MM.1S (cell line): ENCODE data around the gene OR4K15.
"Not testable (repeated sequence)": the region's sequence is repeated elsewhere in the genome, so short reads cannot be mapped to it uniquely, and the experiment has no call there.

Experiments used
- DNase-seq: peaks from one replicate; pipeline ENCODE4 v3.0.0-alpha.2; 2015
- H2AFZ ChIP-seq: fragments of 300-600 bp; sonication (generic); 2 replicates; pipeline ENCODE4 v1.6.0; 2016; ENCODE audit warnings: antibody characterized with exemption, low read length
- H3F3A ChIP-seq: fragments of 300-600 bp; sonication (generic); 2 replicates; pipeline ENCODE4 v1.6.1; 2016; ENCODE audit warnings: mild to moderate bottlenecking, antibody characterized with exemption, low read length, moderate library complexity, mixed read lengths; ENCODE audit not compliant: insufficient read depth
- H3K27ac ChIP-seq: fragments of 300-600 bp; sonication (generic); 2 replicates; pipeline ENCODE4 v1.5.1; 2016; ENCODE audit warnings: mild to moderate bottlenecking, low read length
- H3K27me3 ChIP-seq: fragments of 300-600 bp; sonication (generic); replicated peaks from 2 replicates; pipeline ENCODE4 v1.6.0; 2016; ENCODE audit warnings: low read length; ENCODE audit not compliant: insufficient read depth
- H3K36me3 ChIP-seq: fragments of 300-600 bp; sonication (generic); replicated peaks from 2 replicates; pipeline ENCODE4 v1.6.1; 2016; ENCODE audit warnings: mild to moderate bottlenecking, low read length, mixed read lengths; ENCODE audit not compliant: insufficient read depth
- H3K4me1 ChIP-seq: fragments of 300-600 bp; sonication (generic); 2 replicates; pipeline ENCODE4 v1.6.1; 2016; ENCODE audit warnings: low read length, mixed read lengths
- H3K4me2 ChIP-seq: fragments of 300-600 bp; sonication (generic); 2 replicates; pipeline ENCODE4 v1.6.0; 2016; ENCODE audit warnings: low read depth, low read length
- H3K4me3 ChIP-seq: fragments of 300-600 bp; sonication (generic); 2 replicates; pipeline ENCODE4 v1.5.1; 2016; ENCODE audit warnings: low read length, mixed read lengths
- H3K79me2 ChIP-seq: fragments of 300-600 bp; sonication (generic); 2 replicates; pipeline ENCODE4 v1.6.1; 2016; ENCODE audit warnings: mixed run types, low read length, mixed read lengths
- H3K9ac ChIP-seq: fragments of 300-600 bp; sonication (generic); 2 replicates; pipeline ENCODE4 v1.6.1; 2016; ENCODE audit warnings: low read length, mixed read lengths
- H3K9me2 ChIP-seq: fragments of 300-600 bp; sonication (generic); replicated peaks from 2 replicates; pipeline ENCODE4 v1.6.1; 2016; ENCODE audit warnings: mild to moderate bottlenecking, low read length, mixed read lengths; ENCODE audit not compliant: insufficient read depth
- H3K9me3 ChIP-seq: fragments of 300-600 bp; sonication (generic); replicated peaks from 2 replicates; pipeline ENCODE4 v1.6.1; 2016; ENCODE audit warnings: mild to moderate bottlenecking, low read length, mixed read lengths; ENCODE audit not compliant: insufficient read depth
- H4K20me1 ChIP-seq: fragments of 300-600 bp; sonication (generic); 2 replicates; pipeline ENCODE4 v1.6.1; 2016; ENCODE audit warnings: mild to moderate bottlenecking, low read length, moderate library complexity, mixed read lengths; ENCODE audit not compliant: insufficient read depth
- CTCF ChIP-seq: fragments of 300-600 bp; sonication (generic); IDR thresholded peaks from 2 replicates; pipeline ENCODE4 v1.5.1; 2016; ENCODE audit warnings: antibody characterized with exemption, low read length, mixed read lengths
- EZH2 ChIP-seq: fragments of 300-600 bp; sonication (generic); optimal IDR thresholded peaks from 2 replicates; pipeline ENCODE3; 2017; ENCODE audit warnings: low read depth, mild to moderate bottlenecking, antibody characterized with exemption, low read length, mixed read lengths
- EZH2phosphoT487 ChIP-seq: fragments of 300-600 bp; sonication (generic); IDR thresholded peaks from 2 replicates; pipeline ENCODE4 v1.6.1; 2018; ENCODE audit warnings: antibody characterized with exemption, low read length

The OR4K15 gene

GRCh38 chr14:19947413-19948090, 27.8 kb upstream of the OR4K15 start:
- H2AFZ ChIP-seq: no peak overlapping the region
- H3K27ac ChIP-seq: no peak overlapping the region
- H3K9me2 ChIP-seq: no peaks in the 10 kb centered on the region
- DNase-seq: peak; percentile 39
- no peaks in the 10 kb centered on the region for H3F3A ChIP-seq
- TF ChIP-seq EZH2 (no peak), CTCF (peak; percentile 14; the same call in 1 of the 2 replicates)
- no peaks in the 10 kb centered on the region for H4K20me1 ChIP-seq
- H3K4me2 ChIP-seq: no peak overlapping the region
- H3K79me2 ChIP-seq: no peaks in the 10 kb centered on the region
- H3K36me3 ChIP-seq: no peaks in the 10 kb centered on the region
- H3K9me3 ChIP-seq: no peaks in the 10 kb centered on the region
- H3K4me3 ChIP-seq: no peak overlapping the region
- H3K27me3 ChIP-seq: no peaks in the 10 kb centered on the region
- H3K4me1 ChIP-seq: no peaks in the 10 kb centered on the region
- no peak overlapping the region for H3K9ac ChIP-seq

- Histone ChIP-seq H3K9ac (no peak overlapping the region), H3F3A (no peaks in the 10 kb centered on the region), H3K27ac (no peak overlapping the region), H3K9me2 (no peaks in the 10 kb centered on the region), H3K4me2 (no peak overlapping the region), H4K20me1 (no peaks in the 10 kb centered on the region), H3K79me2 (no peaks in the 10 kb centered on the region), H3K4me1 (no peaks in the 10 kb centered on the region), H3K9me3 (no peaks in the 10 kb centered on the region), H2AFZ (no peak overlapping the region), H3K4me3 (no peak overlapping the region), H3K36me3 (no peaks in the 10 kb centered on the region), H3K27me3 (no peaks in the 10 kb centered on the region)
- no peak for DNase-seq
- no peak for TF ChIP-seq CTCF
- TF ChIP-seq EZH2: no peak
- no peak for TF ChIP-seq EZH2phosphoT487
Measured at GRCh38 chr14:19949218-19949617, 26.2 kb upstream of the OR4K15 start.

GRCh38 chr14:19969735-19970134, 5.7 kb upstream of the OR4K15 start:
- not testable (repeated sequence) for H3K4me1 ChIP-seq, H3K9me3 ChIP-seq, H3K79me2 ChIP-seq, DNase-seq, H3K4me2 ChIP-seq, H3F3A ChIP-seq, H3K27me3 ChIP-seq, H3K4me3 ChIP-seq, H3K9ac ChIP-seq, H4K20me1 ChIP-seq, H3K27ac ChIP-seq, H3K36me3 ChIP-seq, H2AFZ ChIP-seq, H3K9me2 ChIP-seq

- H3K4me2 ChIP-seq: no peak overlapping the region
- no peak overlapping the region for H2AFZ ChIP-seq
- no peaks in the 10 kb centered on the region for H3K9me2 ChIP-seq
Measured at GRCh38 chr14:19974844-19975243, 547 bp upstream of the OR4K15 start.

More at GRCh38 chr14:19974844-19975243, 547 bp upstream of the OR4K15 start:
- no peak for TF ChIP-seq EZH2
- TF ChIP-seq CTCF: no peak
- TF ChIP-seq EZH2phosphoT487: no peak
- H3K4me3 ChIP-seq: no peak overlapping the region
- no peaks in the 10 kb centered on the region for H3K27me3 ChIP-seq
- H3K27ac ChIP-seq: no peak overlapping the region
- no peaks in the 10 kb centered on the region for H3K79me2 ChIP-seq
- no peaks in the 10 kb centered on the region for H3K36me3 ChIP-seq
- DNase-seq: no peak
- H4K20me1 ChIP-seq: no peaks in the 10 kb centered on the region
- H3F3A ChIP-seq: no peaks in the 10 kb centered on the region
- H3K4me1 ChIP-seq: no peaks in the 10 kb centered on the region
- H3K9me3 ChIP-seq: no peaks in the 10 kb centered on the region
- H3K9ac ChIP-seq: no peak overlapping the region
